Neuronal stem cell (in vitro differentiated cells): Measurements from ENCODE around the gene DHX58.
A peak's percentile ranks its signal among the peaks of the same experiment; 100 is the strongest.

ENCODE experiments used
- DNase-seq: peaks from one replicate; pipeline ENCODE4 v3.0.0-alpha.2; 2013; ENCODE audit warnings: low spot score
- H2AFZ ChIP-seq: one replicate; pipeline ENCODE4 v1.6.1; 2013; ENCODE audit warnings: mild to moderate bottlenecking, low read length, inconsistent platforms
- H2AK5ac ChIP-seq: 2 replicates; pipeline ENCODE4 v1.6.1; 2013; ENCODE audit warnings: low read depth, mild to moderate bottlenecking, inconsistent platforms, low read length, moderate library complexity, mixed read lengths
- H2BK120ac ChIP-seq: 2 replicates; pipeline ENCODE4 v1.6.1; 2013; ENCODE audit warnings: low read depth, mild to moderate bottlenecking, inconsistent platforms, low read length, moderate library complexity, mixed read lengths
- H2BK12ac ChIP-seq: one replicate; pipeline ENCODE4 v1.6.1; 2013; ENCODE audit warnings: low read length, inconsistent platforms
- H2BK15ac ChIP-seq: 2 replicates; pipeline ENCODE4 v1.6.1; 2013; ENCODE audit warnings: mild to moderate bottlenecking, low read length, inconsistent platforms, mixed read lengths
- H2BK5ac ChIP-seq: one replicate; pipeline ENCODE4 v1.6.1; 2013; ENCODE audit warnings: inconsistent platforms, mild to moderate bottlenecking, low read length, moderate library complexity
- H3K14ac ChIP-seq: one replicate; pipeline ENCODE4 v1.6.1; 2013; ENCODE audit warnings: low read length, inconsistent platforms
- H3K18ac ChIP-seq: 2 replicates; pipeline ENCODE4 v1.6.1; 2013; ENCODE audit warnings: low read length, inconsistent platforms
- H3K23ac ChIP-seq: 2 replicates; pipeline ENCODE4 v1.6.1; 2013; ENCODE audit warnings: low read depth, mild to moderate bottlenecking, mixed read lengths, low read length, inconsistent platforms; ENCODE audit not compliant: poor library complexity
- H3K27ac ChIP-seq: replicated peaks from 3 replicates; pipeline ENCODE4 v1.5.1; 2013; ENCODE audit warnings: low read length, inconsistent platforms
- H3K27me3 ChIP-seq, 3 experiments: 2 replicates each; pipeline ENCODE4 v1.6.1; 2013; ENCODE audit warnings: low read length in 3 of 3, mild to moderate bottlenecking in 2 of 3, inconsistent platforms in 1 of 3, low read depth in 1 of 3, mixed read lengths in 1 of 3, moderate library complexity in 1 of 3; ENCODE audit not compliant: control insufficient read depth in 3 of 3, insufficient read depth in 3 of 3
- H3K36me3 ChIP-seq, 2 donors: replicated peaks in 1 of 2; 2 replicates each; pipeline ENCODE4 v1.6.1; 2013; ENCODE audit warnings: low read length in 2 of 2; ENCODE audit not compliant: control insufficient read depth in 2 of 2, insufficient read depth in 2 of 2
- H3K4ac ChIP-seq: 2 replicates; pipeline ENCODE4 v1.6.1; 2013; ENCODE audit warnings: inconsistent platforms, mild to moderate bottlenecking, low read length, moderate library complexity
- H3K4me1 ChIP-seq, 2 donors: 1 replicate in 1 of 2; 2 replicates in 1 of 2; pipeline ENCODE4 v1.6.1; 2013; ENCODE audit warnings: low read length in 2 of 2, low read depth in 1 of 2; ENCODE audit not compliant: control insufficient read depth in 2 of 2, insufficient read depth in 1 of 2
- H3K4me2 ChIP-seq: one replicate; pipeline ENCODE4 v1.6.1; 2013; ENCODE audit warnings: mild to moderate bottlenecking, low read length, inconsistent platforms; ENCODE audit not compliant: insufficient read depth, poor library complexity, severe bottlenecking
- H3K4me3 ChIP-seq, 2 donors: 2 replicates each; pipeline ENCODE4 v1.5.1; 2013; ENCODE audit warnings: low read length in 2 of 2, mild to moderate bottlenecking in 2 of 2, inconsistent platforms in 1 of 2, moderate library complexity in 1 of 2
- H3K79me1 ChIP-seq: one replicate; pipeline ENCODE4 v1.6.1; 2013; ENCODE audit warnings: low read depth, mild to moderate bottlenecking, inconsistent platforms, low read length, moderate library complexity
- H3K9ac ChIP-seq: one replicate; pipeline ENCODE4 v1.6.1; 2013; ENCODE audit warnings: mild to moderate bottlenecking, low read depth, low read length, inconsistent platforms; ENCODE audit not compliant: poor library complexity
- H3K9me3 ChIP-seq, 2 donors: replicated peaks in 1 of 2; 2 replicates each; pipeline versions ENCODE3 to v1.6.1; 2013; ENCODE audit warnings: low read length in 2 of 2, mild to moderate bottlenecking in 2 of 2, inconsistent platforms in 1 of 2, low read depth in 1 of 2, mixed read lengths in 1 of 2, moderate library complexity in 1 of 2; ENCODE audit not compliant: control insufficient read depth in 2 of 2, insufficient read depth in 1 of 2
- H4K8ac ChIP-seq: one replicate; pipeline ENCODE4 v1.6.1; 2013; ENCODE audit warnings: low read depth, mild to moderate bottlenecking, inconsistent platforms, low read length, moderate library complexity
- H4K91ac ChIP-seq: one replicate; pipeline ENCODE4 v1.6.1; 2013; ENCODE audit warnings: low read length, low read depth, mild to moderate bottlenecking, inconsistent platforms; ENCODE audit not compliant: poor library complexity
- WGBS, 2 donors: extraction: QIAGEN DNeasy Blood & Tissue Kit; methylation state at CpG; one replicate each; pipeline ENCODE4 v1.1.7; 2013; ENCODE audit warnings: missing lambda C conversion rate in 2 of 2, mixed read lengths in 1 of 2; ENCODE audit not compliant: insufficient read length in 2 of 2, insufficient replicate concordance in 1 of 2; ENCODE audit errors: extremely low coverage in 2 of 2; 5-methylcytosine and 5-hydroxymethylcytosine counted together

DHX58 gene

GRCh38 chr17:42065201-42065600, 47.3 kb downstream of the DHX58 start:
- H2BK120ac ChIP-seq = no peak overlapping the region
- no peaks in the 10 kb centered on the region for H3K79me1 ChIP-seq
- no peak overlapping the region for H2BK12ac ChIP-seq
- no peak overlapping the region for H2AFZ ChIP-seq
- H3K4me1 ChIP-seq = peaks cover 5 to 9% of the 10 kb centered on the region in 2 donors
- H3K9ac ChIP-seq = no peak overlapping the region
- no peak overlapping the region for H3K18ac ChIP-seq
- no peak overlapping the region for H3K23ac ChIP-seq
- no peak overlapping the region for H3K27ac ChIP-seq
- peaks cover 0 to 24% (median 0%) of the 10 kb centered on the region in 3 experiments for H3K27me3 ChIP-seq
- no peak overlapping the region for H4K91ac ChIP-seq
- H3K4me3 ChIP-seq = no peak overlapping the region
- H3K36me3 ChIP-seq = no peaks in the 10 kb centered on the region
- no peak overlapping the region for H4K8ac ChIP-seq
- no peak overlapping the region for H3K14ac ChIP-seq
- H3K4me2 ChIP-seq = no peak overlapping the region
- no peaks in the 10 kb centered on the region for H3K9me3 ChIP-seq
- no peak overlapping the region for H2BK15ac ChIP-seq
- H2AK5ac ChIP-seq = no peak overlapping the region
- WGBS, 2 donors = no CpG with 5 or more reads among the region's 2 CpGs
- no peak for DNase-seq
- no peak overlapping the region for H3K4ac ChIP-seq
- H2BK5ac ChIP-seq = no peak overlapping the region

- no peak for DNase-seq
- Histone ChIP-seq H2BK15ac (peak overlapping the region; percentile 67), H3K9ac (no peak overlapping the region), H3K9me3 (no peaks in the 10 kb centered on the region), H2BK120ac (no peak overlapping the region), H2AFZ (no peak overlapping the region), H3K4ac (no peak overlapping the region), H2AK5ac (no peak overlapping the region), H3K14ac (peak overlapping the region; percentile 56), H3K4me3 (no peak overlapping the region), H3K79me1 (no peaks in the 10 kb centered on the region), H3K23ac (no peak overlapping the region), H3K27ac (no peak overlapping the region), H3K4me2 (no peak overlapping the region), H3K4me1 (peaks cover 5 to 9% of the 10 kb centered on the region in 2 donors), H3K18ac (peak overlapping the region; percentile 19), H4K91ac (no peak overlapping the region), H3K36me3 (no peaks in the 10 kb centered on the region), H4K8ac (no peak overlapping the region), H2BK5ac (no peak overlapping the region), H2BK12ac (no peak overlapping the region), H3K27me3 (peaks cover 0 to 4% (median 0%) of the 10 kb centered on the region in 3 experiments)
- no CpG with 5 or more reads among the region's 14 CpGs for WGBS, 2 donors
Observed at GRCh38 chr17:42062681-42063080, 49.8 kb downstream of the DHX58 start.

- Histone ChIP-seq H4K8ac (no peak overlapping the region), H3K4me2 (no peak overlapping the region), H2BK5ac (no peak overlapping the region), H3K14ac (no peak overlapping the region), H3K9me3 (peaks cover 0 to 2% of the 10 kb centered on the region in 2 donors), H3K4me3 (no peak overlapping the region), H3K4me1 (peaks cover 5 to 9% of the 10 kb centered on the region in 2 donors), H3K9ac (peak overlapping the region; percentile 24), H3K36me3 (no peaks in the 10 kb centered on the region), H2BK15ac (peak overlapping the region; percentile 87), H3K18ac (no peak overlapping the region), H2BK12ac (no peak overlapping the region), H3K23ac (no peak overlapping the region), H3K27me3 (peaks cover 0 to 3% (median 0%) of the 10 kb centered on the region in 3 experiments), H2AFZ (peak overlapping the region; percentile 26), H3K27ac (no peak overlapping the region), H2AK5ac (peak overlapping the region; percentile 9), H2BK120ac (no peak overlapping the region), H3K4ac (no peak overlapping the region), H4K91ac (no peak overlapping the region), H3K79me1 (no peaks in the 10 kb centered on the region)
- no CpG with 5 or more reads among the region's 5 CpGs for WGBS, 2 donors
- no peak for DNase-seq
Observed at GRCh38 chr17:42061646-42062487, 50.6 kb downstream of the DHX58 start.

- H3K23ac ChIP-seq = peak overlapping the region; percentile 43
- no CpG with 5 or more reads among the region's 4 CpGs for WGBS, 2 donors
- H3K18ac ChIP-seq = peak overlapping the region; percentile 28
- no peak overlapping the region for H2BK120ac ChIP-seq
- H3K79me1 ChIP-seq = no peaks in the 10 kb centered on the region
- no peak overlapping the region for H2BK15ac ChIP-seq
- H3K4ac ChIP-seq = no peak overlapping the region
- H2BK5ac ChIP-seq = peak overlapping the region; percentile 66
- peak overlapping the region; percentile 58 for H2BK12ac ChIP-seq
- peak overlapping the region; percentile 60 for H3K9ac ChIP-seq
- H2AK5ac ChIP-seq = no peak overlapping the region
- H4K8ac ChIP-seq = no peak overlapping the region
- no peak overlapping the region for H3K27ac ChIP-seq
- DNase-seq = no peak
- H3K27me3 ChIP-seq = peaks cover 0 to 7% (median 0%) of the 10 kb centered on the region in 3 experiments
- no peak overlapping the region for H3K4me2 ChIP-seq
- no peak overlapping the region for H3K14ac ChIP-seq
- peaks cover 9 to 12% of the 10 kb centered on the region in 2 donors for H3K4me1 ChIP-seq
- no peaks in the 10 kb centered on the region for H3K36me3 ChIP-seq
- H3K4me3 ChIP-seq = no peak overlapping the region
- peaks cover 0 to 12% of the 10 kb centered on the region in 2 donors for H3K9me3 ChIP-seq
- H4K91ac ChIP-seq = no peak overlapping the region
- H2AFZ ChIP-seq = no peak overlapping the region
Observed at GRCh38 chr17:42060231-42060630, 52.3 kb downstream of the DHX58 start.
